Measurements from ENCODE around the gene SCRN2.

Gene SCRN2

DNA sequence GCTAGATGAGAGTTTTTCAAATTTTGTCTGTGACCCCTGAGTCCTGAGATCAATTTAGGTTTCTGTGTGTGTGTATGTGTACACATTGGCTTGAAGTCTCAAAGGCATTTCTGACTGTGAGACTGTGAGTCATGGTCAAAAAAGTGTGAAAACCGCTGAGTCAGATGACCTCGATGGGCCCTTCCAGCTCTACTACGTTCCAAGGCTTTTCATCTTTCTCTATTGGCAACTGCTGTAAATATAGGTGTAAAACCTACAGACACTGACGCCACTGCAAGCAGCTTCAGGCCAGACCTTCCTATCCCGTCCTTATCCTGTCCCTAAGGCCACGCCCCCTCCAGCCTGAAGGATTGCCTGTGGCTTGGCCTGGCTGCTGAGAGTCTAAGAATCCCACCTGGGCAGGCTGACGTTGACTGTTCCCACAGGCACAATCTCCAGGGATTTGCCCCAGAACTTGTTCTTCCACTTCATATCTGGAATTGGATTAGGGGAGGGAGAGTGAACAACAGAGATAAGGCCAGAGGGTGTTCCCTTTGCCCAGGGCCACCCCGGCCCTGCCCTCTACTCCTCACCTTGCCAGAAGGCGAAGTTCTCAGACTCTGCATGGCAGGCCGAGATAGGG lies 30.8 kb downstream of the SCRN2 start:
- TF ChIP-seq, protein P1, sequence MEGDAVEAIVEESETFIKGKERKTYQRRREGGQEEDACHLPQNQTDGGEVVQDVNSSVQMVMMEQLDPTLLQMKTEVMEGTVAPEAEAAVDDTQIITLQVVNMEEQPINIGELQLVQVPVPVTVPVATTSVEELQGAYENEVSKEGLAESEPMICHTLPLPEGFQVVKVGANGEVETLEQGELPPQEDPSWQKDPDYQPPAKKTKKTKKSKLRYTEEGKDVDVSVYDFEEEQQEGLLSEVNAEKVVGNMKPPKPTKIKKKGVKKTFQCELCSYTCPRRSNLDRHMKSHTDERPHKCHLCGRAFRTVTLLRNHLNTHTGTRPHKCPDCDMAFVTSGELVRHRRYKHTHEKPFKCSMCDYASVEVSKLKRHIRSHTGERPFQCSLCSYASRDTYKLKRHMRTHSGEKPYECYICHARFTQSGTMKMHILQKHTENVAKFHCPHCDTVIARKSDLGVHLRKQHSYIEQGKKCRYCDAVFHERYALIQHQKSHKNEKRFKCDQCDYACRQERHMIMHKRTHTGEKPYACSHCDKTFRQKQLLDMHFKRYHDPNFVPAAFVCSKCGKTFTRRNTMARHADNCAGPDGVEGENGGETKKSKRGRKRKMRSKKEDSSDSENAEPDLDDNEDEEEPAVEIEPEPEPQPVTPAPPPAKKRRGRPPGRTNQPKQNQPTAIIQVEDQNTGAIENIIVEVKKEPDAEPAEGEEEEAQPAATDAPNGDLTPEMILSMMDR (conservative IDR thresholded peaks at IDR 0.05): no peak
- no peak for TF ChIP-seq ZFX (IDR thresholded peaks at IDR 0.05)
- H3K27ac ChIP-seq: peak overlapping the region; percentile 50

DNA sequence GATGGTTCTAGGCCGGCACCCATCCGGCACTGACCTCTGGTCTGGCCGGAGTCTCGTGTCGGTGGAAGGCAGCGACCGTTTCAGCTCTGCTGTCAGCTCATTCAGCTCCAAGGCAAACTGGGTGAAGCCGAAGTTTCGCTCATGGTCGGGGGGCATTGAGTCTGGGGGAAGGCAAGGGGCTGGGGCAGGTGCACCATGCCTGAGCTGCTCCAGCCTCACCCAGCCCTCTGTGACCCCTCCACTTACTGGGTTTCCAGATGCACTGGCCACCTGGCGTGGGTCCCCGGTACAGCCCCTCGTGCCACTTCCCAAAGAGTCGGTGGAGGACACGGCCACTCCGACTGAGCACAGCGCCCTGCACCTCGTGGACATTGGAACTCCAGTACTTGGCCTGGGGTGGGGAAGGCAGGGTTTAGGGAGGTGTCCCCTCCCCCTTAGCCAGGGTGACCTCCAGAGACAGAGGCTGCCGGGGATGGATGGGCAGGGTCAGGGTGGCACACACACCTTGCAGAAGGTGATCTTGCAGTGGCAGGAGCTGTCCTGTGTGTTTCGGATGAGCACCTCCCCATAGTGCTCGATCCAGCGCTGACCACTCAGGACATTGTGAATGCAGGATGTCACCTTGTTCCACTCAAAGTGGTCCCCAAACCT lies 32.1 kb downstream of the SCRN2 start:
- TF ChIP-seq ZFX (IDR thresholded peaks at IDR 0.05): no peak
- TF ChIP-seq, protein P1 (conservative IDR thresholded peaks at IDR 0.05): no peak
- H3K27ac ChIP-seq: peak overlapping the region; percentile 50

DNA sequence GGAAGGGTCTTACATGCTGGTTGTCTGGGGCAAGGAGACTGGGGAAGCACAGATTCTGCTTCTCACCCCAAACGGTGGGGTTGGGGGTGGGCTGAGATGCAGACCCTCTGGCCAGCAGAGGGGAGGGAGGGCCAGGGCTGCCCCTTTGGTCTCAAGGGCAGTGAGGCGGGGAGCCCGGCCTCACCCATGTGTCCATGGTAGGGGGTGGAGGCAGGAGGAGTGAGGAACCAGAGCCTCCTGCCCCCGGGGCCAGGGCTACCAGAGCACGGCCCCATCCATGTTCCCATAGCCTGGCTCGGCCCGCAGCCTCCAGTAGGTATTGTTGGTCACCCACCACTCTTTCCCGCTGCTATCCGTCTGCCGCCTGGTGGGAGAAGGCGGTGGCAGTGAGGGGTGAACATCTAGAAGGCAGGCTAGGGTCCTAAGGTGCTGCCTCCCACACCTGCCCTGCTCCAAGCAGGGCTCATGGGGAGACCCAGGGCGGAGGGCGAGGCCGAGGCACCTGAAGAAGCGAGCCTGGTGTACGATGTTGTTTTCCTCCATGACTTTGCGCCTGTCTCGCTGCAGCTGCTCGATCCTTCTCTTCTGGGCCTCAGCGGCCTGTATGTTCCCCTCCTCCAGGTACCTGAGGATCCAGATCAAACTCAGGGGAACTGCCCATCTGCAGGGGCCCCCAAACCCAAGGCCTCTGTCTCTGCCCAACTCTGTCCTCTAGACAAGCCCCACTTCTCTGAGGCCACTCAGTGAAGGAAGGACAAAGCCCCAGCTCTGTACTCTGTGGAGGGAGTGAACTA lies 32.8 kb downstream of the SCRN2 start:
- no peak overlapping the region for H3K27ac ChIP-seq
- TF ChIP-seq ZFX (IDR thresholded peaks at IDR 0.05): no peak
- TF ChIP-seq, protein P1 (conservative IDR thresholded peaks at IDR 0.05): no peak

DNA sequence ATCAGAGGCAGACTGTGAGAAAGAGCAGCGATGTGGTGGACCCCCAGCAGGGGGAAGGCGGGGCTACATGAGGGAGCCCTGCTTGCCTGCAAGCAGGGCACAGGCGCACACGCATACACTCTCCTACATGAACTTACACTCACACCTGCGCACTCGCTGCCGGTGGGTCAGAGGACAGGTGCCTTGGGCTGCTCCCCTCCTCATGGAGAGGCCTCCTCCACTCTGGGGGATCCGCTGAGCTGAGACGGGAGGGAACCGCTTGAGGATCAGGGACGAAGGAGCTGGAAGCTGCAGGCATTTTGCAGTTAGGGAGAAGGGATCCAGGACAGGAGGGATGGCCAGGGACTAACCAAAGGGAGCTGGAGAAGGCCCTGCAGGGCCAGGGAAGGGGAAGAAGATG lies 33.7 kb downstream of the SCRN2 start:
- no peak overlapping the region for H3K27ac ChIP-seq
- no peak for TF ChIP-seq ZFX (IDR thresholded peaks at IDR 0.05)
- TF ChIP-seq, protein P1 (conservative IDR thresholded peaks at IDR 0.05): no peak

GRCh38 chr17:47806913-47807255 lies 34.2 kb downstream of the SCRN2 start:
- TF ChIP-seq, protein P1 (conservative IDR thresholded peaks at IDR 0.05): no peak
- no peak for TF ChIP-seq ZFX (IDR thresholded peaks at IDR 0.05)
- H3K27ac ChIP-seq: no peak overlapping the region

GRCh38 chr17:47806026-47806912 lies 34.8 kb downstream of the SCRN2 start:
- H3K27ac ChIP-seq: no peak overlapping the region

More at GRCh38 chr17:47806026-47806912, 34.8 kb downstream of the SCRN2 start:
- TF ChIP-seq ZFX (IDR thresholded peaks at IDR 0.05): no peak
- TF ChIP-seq, protein P1 (conservative IDR thresholded peaks at IDR 0.05): no peak
